Body of pancreas (tissue), 4 donors: ENCODE measurements around the gene GARRE1. TPM values are rescaled to one million over a fixed set of nuclear protein-coding genes. Genes with fewer than 3 reads are reported as not detected.

Experiments
- ATAC-seq: fragments of 150-250 bp; one replicate; pipeline ENCODE4 v1.9.1; 2016
- DNase-seq, 4 donors: peaks; one replicate each; pipeline ENCODE4 v3.0.0-alpha.2; 2019
- H3K27ac ChIP-seq, 4 donors: fragments of 200-600 bp; sonication (generic); 1 replicate in 3 of 4; 2 replicates in 1 of 4; pipeline versions ENCODE4 v1.5.1 to v1.6.1; 2016 to 2019; ENCODE audit warnings: mild to moderate bottlenecking in 1 of 4, mixed read lengths in 1 of 4, moderate library complexity in 1 of 4
- H3K27me3 ChIP-seq, 2 donors: fragments of 200-600 bp; sonication (generic); one replicate each; pipeline ENCODE4 v1.6.0; 2016; ENCODE audit warnings: mild to moderate bottlenecking in 1 of 2
- H3K36me3 ChIP-seq, 2 donors: fragments of 200-600 bp; sonication (generic); replicated peaks in 1 of 2; 2 replicates each; pipeline ENCODE4 v1.5.1; 2016; ENCODE audit warnings: low read depth in 2 of 2; ENCODE audit not compliant: insufficient read depth in 1 of 2
- H3K4me1 ChIP-seq: fragments of 200-600 bp; sonication (generic); one replicate; pipeline ENCODE4 v1.6.0; 2016
- H3K4me3 ChIP-seq, 2 donors: fragments of 200-600 bp; sonication (generic); 1 replicate in 1 of 2; 2 replicates in 1 of 2; pipeline ENCODE4 v1.5.1; 2016 to 2019
- H3K9me3 ChIP-seq, 3 donors: fragments of 200-600 bp; sonication (generic); 1 replicate in 2 of 3; 2 replicates in 1 of 3; pipeline ENCODE4 v1.5.1; 2016
- CTCF ChIP-seq, 7 experiments: fragments of 450-650 bp in 4 of 7; fragments of 200-600 bp in 3 of 7; sonication (generic) in 3 of 7; IDR thresholded peaks; one replicate each; pipeline ENCODE4 v1.5.1; 2016 to 2019; ENCODE audit warnings: antibody characterized with exemption in 7 of 7
- POLR2A ChIP-seq, 3 donors: fragments of 450-650 bp; IDR thresholded peaks; one replicate each; pipeline ENCODE4 v1.6.1; 2016; ENCODE audit warnings: antibody characterized with exemption in 3 of 3, mild to moderate bottlenecking in 2 of 3
- WGBS, 2 donors: methylation state at CpG; one replicate each; pipeline ENCODE4 v1.1.5; 2017; 5-methylcytosine and 5-hydroxymethylcytosine counted together
- intact Hi-C: fragments of 100-400 bp; cut with DNase I; formaldehyde crosslinking; loops from one replicate; pipeline ENCODE4 v1.15.1; 2023
- total RNA-seq, 2 donors: library from RNA; depleted of rRNA; stranded (reverse); fragments of >200 nt; gene quantifications; one replicate each; pipeline ENCODE4 v1.1.0, GENCODE V29; 2016

The GARRE1 gene
- total RNA-seq, 2 donors from 2014 or later, result 17.1 to 26.4 TPM

- DNase-seq, result no peak
- TF ChIP-seq CTCF (IDR thresholded peaks at IDR 0.05) (no peak), POLR2A (IDR thresholded peaks at IDR 0.05) (no peak)
- H3K36me3 ChIP-seq, result peaks cover 0 to 9% of the 10 kb centered on the region in 2 donors
- H3K4me1 ChIP-seq, result peaks cover 6% of the 10 kb centered on the region
- no peak overlapping the region for H3K27ac ChIP-seq
- H3K27me3 ChIP-seq, result no peaks in the 10 kb centered on the region
- WGBS, 2 donors, result 77 to 78% methylated on average over 5 of the region's 5 CpGs
- no peak for ATAC-seq
- intact Hi-C loops, result no loop called here
- no peak overlapping the region for H3K4me3 ChIP-seq
- H3K9me3 ChIP-seq, result no peaks in the 10 kb centered on the region
These were observed 45.2 kb downstream of the GARRE1 start for GRCh38 chr19:34299576-34299975.

- no peaks in the 10 kb centered on the region for H3K9me3 ChIP-seq
- no peak for TF ChIP-seq CTCF (IDR thresholded peaks at IDR 0.05)
- no peak for TF ChIP-seq POLR2A (IDR thresholded peaks at IDR 0.05)
- no peak for ATAC-seq
- WGBS, 2 donors, result 89 to 97% methylated on average over 8 to 10 of the region's 13 CpGs
- intact Hi-C loops, result no loop called here
- peaks cover 11% of the 10 kb centered on the region for H3K4me1 ChIP-seq
- peaks cover 0 to 9% of the 10 kb centered on the region in 2 donors for H3K36me3 ChIP-seq
- H3K27ac ChIP-seq, result no peak overlapping the region
- no peaks in the 10 kb centered on the region for H3K27me3 ChIP-seq
- no peak for DNase-seq
- no peak overlapping the region for H3K4me3 ChIP-seq
These were observed 46.0 kb downstream of the GARRE1 start for GRCh38 chr19:34300380-34300779.

- Histone ChIP-seq H3K4me1 (peaks cover 16% of the 10 kb centered on the region), H3K27me3 (no peaks in the 10 kb centered on the region), H3K27ac (no peak overlapping the region), H3K4me3 (no peak overlapping the region), H3K36me3 (peaks cover 0 to 9% of the 10 kb centered on the region in 2 donors), H3K9me3 (no peaks in the 10 kb centered on the region)
- intact Hi-C loops, result no loop called here
- 93 to 100% methylated on average over 3 of the region's 3 CpGs for WGBS, 2 donors
- no peak for DNase-seq
- TF ChIP-seq POLR2A (IDR thresholded peaks at IDR 0.05), result no peak
- no peak for TF ChIP-seq CTCF (IDR thresholded peaks at IDR 0.05)
- no peak for ATAC-seq
These were observed 46.6 kb downstream of the GARRE1 start for GRCh38 chr19:34300962-34301361.

Other genes with a start within 250 kb of the GARRE1 start
- 10 to 100 TPM; 63.6 to 95.9 TPM for gene LSM14A, start 82.0 kb upstream of the GARRE1 start, total RNA-seq
- 100 to 1,000 TPM in 1 of 2 donors, 10 to 100 TPM in 1; 66.4 to 118 TPM for gene GPI, start 110.6 kb downstream of the GARRE1 start, total RNA-seq
- 10 to 100 TPM; 13.2 to 45.5 TPM for gene PDCD2L, start 149.8 kb downstream of the GARRE1 start, total RNA-seq
- gene UBA2, start 173.8 kb downstream of the GARRE1 start, total RNA-seq, result 10 to 100 TPM; 37.4 to 51.7 TPM
- 1 to 10 TPM; 3.0 to 8.3 TPM for gene WTIP, start 227.2 kb downstream of the GARRE1 start, total RNA-seq